HL-60 (cell line): Measurements from ENCODE around the gene TNRC6C.

Experiments
- DNase-seq, 2 experiments: peaks; one replicate each; pipeline ENCODE4 v3.0.0-alpha.2; 2010 to 2020; ENCODE audit warnings: low read depth in 1 of 2, low spot score in 1 of 2
- H3K27ac ChIP-seq: fragments of 250-450 bp; sonication (Bioruptor Pico); replicated peaks from 2 replicates; pipeline ENCODE4 v1.5.1; 2020; ENCODE audit warnings: mild to moderate bottlenecking, moderate library complexity
- H3K27me3 ChIP-seq: fragments of 250-450 bp; sonication (Bioruptor Pico); 2 replicates; pipeline ENCODE4 v1.5.1; 2021; ENCODE audit warnings: mild to moderate bottlenecking, moderate library complexity; ENCODE audit not compliant: insufficient read depth, poor library complexity, severe bottlenecking
- H3K4me3 ChIP-seq: replicated peaks from 2 replicates; pipeline ENCODE4 v1.5.1; 2011; ENCODE audit warnings: mild to moderate bottlenecking, control low read depth, low read length; ENCODE audit not compliant: insufficient read depth
- CTCF ChIP-seq: IDR thresholded peaks from one replicate; pipeline ENCODE4 v1.5.1; 2011; ENCODE audit warnings: low read length, control low read depth, inconsistent platforms; ENCODE audit not compliant: insufficient read depth
- GABPA ChIP-seq: IDR thresholded peaks from 2 replicates; pipeline ENCODE4 v1.6.1; 2012; ENCODE audit warnings: low read depth
- POLR2AphosphoS5 ChIP-seq: IDR thresholded peaks from 2 replicates; pipeline ENCODE4 v1.6.1; 2012; ENCODE audit warnings: low read depth
- REST ChIP-seq: IDR thresholded peaks from 2 replicates; pipeline ENCODE4 v1.6.1; 2012; ENCODE audit warnings: low read depth; ENCODE audit not compliant: insufficient replicate concordance
- SPI1 ChIP-seq: IDR thresholded peaks from 2 replicates; pipeline ENCODE4 v1.6.1; 2012; ENCODE audit warnings: low read depth, mild to moderate bottlenecking, borderline replicate concordance

Gene TNRC6C

GRCh38 chr17:78128551-78129350, 170.2 kb downstream of the TNRC6C start, which contains the start of gene TMC6:
Gene TMC6 (minus strand): TSS chr17:78128755. CDS start chr17:78126832, 1,923 bp downstream.
- H3K27me3 ChIP-seq, result no peaks in the 10 kb centered on the region
- H3K4me3 ChIP-seq, result peak within 1 kb of the TSS; percentile 95
- DNase-seq, result peak; percentile 76
- H3K27ac ChIP-seq, result peak within 1 kb of the TSS; percentile 93
- TF ChIP-seq CTCF (no peak), REST (no peak), SPI1 (no peak), POLR2AphosphoS5 (no peak; the same call in 1 of the 2 replicates), GABPA (no peak)

GRCh38 chr17:78129351-78130089, 171.0 kb downstream of the TNRC6C start:
- Histone ChIP-seq H3K27me3 (no peaks in the 10 kb centered on the region), H3K4me3 (no peak overlapping the region; the same call in 1 of the 2 replicates), H3K27ac (peak overlapping the region; percentile 93)
- DNase-seq, result peak in 1 of 2 experiments; percentile 71
- TF ChIP-seq REST, result no peak
- TF ChIP-seq SPI1, result peak; percentile 10; the same call in 1 of the 2 replicates

GRCh38 chr17:78130090-78130436, 171.6 kb downstream of the TNRC6C start:
- Histone ChIP-seq H3K4me3 (peak overlapping the region; percentile 80), H3K27ac (peak overlapping the region; percentile 93)
- TF ChIP-seq POLR2AphosphoS5, result no peak

GRCh38 chr17:78130437-78131101, 172.1 kb downstream of the TNRC6C start, which contains the start of gene TMC8:
Gene TMC8 (plus strand): TSS chr17:78130771. CDS start chr17:78131589, 818 bp downstream.
- peak within 1 kb of the TSS; percentile 80 for H3K4me3 ChIP-seq
- TF ChIP-seq CTCF, result no peak
- peak; percentile 81 for TF ChIP-seq SPI1
- TF ChIP-seq POLR2AphosphoS5, result peak; percentile 81
- TF ChIP-seq REST, result no peak
- peak; percentile 86 to 96 for DNase-seq
- no peaks in the 10 kb centered on the region for H3K27me3 ChIP-seq
- H3K27ac ChIP-seq, result peak within 1 kb of the TSS; percentile 93

More at GRCh38 chr17:78130090-78130436, 171.6 kb downstream of the TNRC6C start:
- no peaks in the 10 kb centered on the region for H3K27me3 ChIP-seq
- no peak for DNase-seq
